ENCODE results near the gene PSMB10.
"Not testable (repeated sequence)": the region's sequence is repeated elsewhere in the genome, so short reads cannot be mapped to it uniquely, and the experiment has no call there.

Gene PSMB10

GRCh38 chr16:67936124-67936879, at the start of gene PSMB10:
Gene PSMB10, minus strand, starts transcription at chr16:67936850. Its CDS starts 101 bp downstream, at chr16:67936749.
- peak; percentile 57 for DNase-seq

- DNase-seq = no peak
Observed at GRCh38 chr16:67982011-67982696, 45.5 kb upstream of the PSMB10 start.

- no peak for DNase-seq
Observed at GRCh38 chr16:67979955-67980678, 43.5 kb upstream of the PSMB10 start, which contains the start of gene DPEP3. Gene DPEP3, minus strand, starts transcription at chr16:67980499. Its CDS starts 119 bp downstream, at chr16:67980380.

- DNase-seq = no peak
Observed at GRCh38 chr16:67977469-67978227, 41.0 kb upstream of the PSMB10 start.

GRCh38 chr16:67977005-67977404, 40.4 kb upstream of the PSMB10 start:
- DNase-seq = no peak

GRCh38 chr16:67976205-67976604, 39.6 kb upstream of the PSMB10 start:
- DNase-seq = no peak

- DNase-seq = no peak
Observed at GRCh38 chr16:67975321-67976105, 38.9 kb upstream of the PSMB10 start.

- DNase-seq = not testable (repeated sequence)
Observed at GRCh38 chr16:67972285-67972684, 35.6 kb upstream of the PSMB10 start.

GRCh38 chr16:67971111-67971510, 34.5 kb upstream of the PSMB10 start:
- no peak for DNase-seq

GRCh38 chr16:67969254-67970039, 32.8 kb upstream of the PSMB10 start:
- no peak for DNase-seq

- DNase-seq = peak; percentile 65
Observed at GRCh38 chr16:67968400-67969253, 32.0 kb upstream of the PSMB10 start, which contains the start of gene SLC12A4. Gene SLC12A4, minus strand, starts transcription at chr16:67968637. Its CDS starts 84 bp downstream, at chr16:67968553.

GRCh38 chr16:67967958-67968399, 31.3 kb upstream of the PSMB10 start:
- peak; percentile 58 for DNase-seq

GRCh38 chr16:67967183-67967957, 30.7 kb upstream of the PSMB10 start:
- no peak for DNase-seq

- DNase-seq = no peak
Observed at GRCh38 chr16:67966549-67967182, 30.0 kb upstream of the PSMB10 start.

GRCh38 chr16:67965668-67966548, 29.3 kb upstream of the PSMB10 start:
- no peak for DNase-seq

GRCh38 chr16:67964477-67965131, 28.0 kb upstream of the PSMB10 start:
- no peak for DNase-seq
